HEK293 (cell line): ENCODE data around the gene ZNF438.

Source experiments
- CTCF ChIA-PET: fragments of 350-600 bp; formaldehyde crosslinking; extraction: SDS; loops from one replicate; lab custom pipeline; 2021; ENCODE audit warnings: antibody characterized with exemption; lab: Yijun Ruan, JAX
- POLR2A ChIA-PET: fragments of 300-600 bp; formaldehyde crosslinking; extraction: SDS; loops from one replicate; lab custom pipeline; 2020; ENCODE audit warnings: antibody characterized with exemption, inconsistent platforms; lab: Yijun Ruan, JAX
- H3K27ac ChIP-seq: fragments of 200-500 bp; sonication (Bioruptor generic); 2 replicates; pipeline ENCODE4 v1.5.1; 2014; ENCODE audit warnings: low read depth, low read length, control low read depth, inconsistent platforms; ENCODE audit errors: extremely low read depth
- H3K36me3 ChIP-seq, 2 experiments: fragments of 200-500 bp in 1 of 2; sonication (Bioruptor generic) in 1 of 2; 1 replicate in 1 of 2; 2 replicates in 1 of 2; pipeline ENCODE4 v1.5.1; 2014 to 2017; ENCODE audit warnings: inconsistent platforms in 2 of 2, low read length in 2 of 2; ENCODE audit not compliant: control insufficient read depth in 2 of 2, insufficient read depth in 1 of 2
- H3K4me1 ChIP-seq: fragments of 200-500 bp; sonication (Bioruptor generic); 2 replicates; pipeline ENCODE4 v1.5.1; 2014; ENCODE audit warnings: mild to moderate bottlenecking, low read length, inconsistent platforms; ENCODE audit not compliant: control insufficient read depth, insufficient read depth
- H3K4me3 ChIP-seq: 2 replicates; pipeline ENCODE4 v1.5.1; 2011; ENCODE audit warnings: low read depth, mild to moderate bottlenecking, control low read depth, low read length, moderate library complexity
- H3K9me3 ChIP-seq: fragments of 200-500 bp; sonication (Bioruptor generic); 2 replicates; pipeline ENCODE4 v1.5.1; 2014; ENCODE audit warnings: low read depth, low read length, inconsistent platforms; ENCODE audit not compliant: control insufficient read depth, insufficient read depth
- ATF2 ChIP-seq: fragments of 450-650 bp; formaldehyde crosslinking; IDR thresholded peaks from 2 replicates; pipeline ENCODE4 v1.5.1; 2016; ENCODE audit warnings: missing biosample characterization, missing genetic modification characterization, low read depth
- GLIS2 ChIP-seq: fragments of 450-650 bp; formaldehyde crosslinking; IDR thresholded peaks from 2 replicates; pipeline ENCODE4 v1.5.1; 2016; ENCODE audit warnings: missing biosample characterization, missing genetic modification characterization
- KLF16 ChIP-seq: fragments of 450-650 bp; formaldehyde crosslinking; IDR thresholded peaks from 2 replicates; pipeline ENCODE4 v1.5.1; 2017; ENCODE audit warnings: missing biosample characterization, missing genetic modification characterization
- PBX3 ChIP-seq: sonication (generic); formaldehyde crosslinking; IDR thresholded peaks from 2 replicates; pipeline ENCODE4 v1.8.1; 2022; ENCODE audit warnings: mild to moderate bottlenecking, moderate library complexity, missing genetic modification reagents
- PRDM10 ChIP-seq: fragments of 450-650 bp; formaldehyde crosslinking; IDR thresholded peaks from 2 replicates; pipeline ENCODE4 v1.5.1; 2016; ENCODE audit warnings: missing biosample characterization, missing genetic modification characterization
- REST ChIP-seq: fragments of 450-650 bp; formaldehyde crosslinking; IDR thresholded peaks from 2 replicates; pipeline ENCODE4 v1.5.1; 2016; ENCODE audit warnings: missing biosample characterization, missing genetic modification characterization
- TRIM28 ChIP-seq: IDR thresholded peaks from 2 replicates; pipeline ENCODE4 v1.6.1; 2011; ENCODE audit warnings: low read length, control low read depth, borderline replicate concordance
- ZBTB17 ChIP-seq: fragments of 450-650 bp; formaldehyde crosslinking; IDR thresholded peaks from 2 replicates; pipeline ENCODE4 v1.5.1; 2016; ENCODE audit warnings: missing biosample characterization, missing genetic modification characterization
- ZBTB7A ChIP-seq: fragments of 450-650 bp; formaldehyde crosslinking; IDR thresholded peaks from 2 replicates; pipeline ENCODE4 v1.5.1; 2016; ENCODE audit warnings: low read depth, missing biosample characterization, missing genetic modification characterization
- ZFP41 ChIP-seq: fragments of 450-650 bp; formaldehyde crosslinking; IDR thresholded peaks from 2 replicates; pipeline ENCODE4 v1.5.1; 2016; ENCODE audit warnings: missing biosample characterization, missing genetic modification characterization, borderline replicate concordance
- ZNF138 ChIP-seq: fragments of 450-650 bp; formaldehyde crosslinking; IDR thresholded peaks from 2 replicates; pipeline ENCODE4 v1.5.1; 2016; ENCODE audit warnings: missing biosample characterization, missing genetic modification characterization, borderline replicate concordance
- ZNF140 ChIP-seq: fragments of 450-650 bp; formaldehyde crosslinking; IDR thresholded peaks from 2 replicates; pipeline ENCODE4 v1.5.1; 2016; ENCODE audit warnings: missing biosample characterization, missing genetic modification characterization
- ZNF169 ChIP-seq: fragments of 450-650 bp; formaldehyde crosslinking; IDR thresholded peaks from 2 replicates; pipeline ENCODE4 v1.5.1; 2016; ENCODE audit warnings: missing biosample characterization, missing genetic modification characterization
- ZNF174 ChIP-seq: fragments of 450-650 bp; formaldehyde crosslinking; IDR thresholded peaks from 2 replicates; pipeline ENCODE4 v1.5.0; 2017; ENCODE audit warnings: missing biosample characterization, mild to moderate bottlenecking, missing genetic modification characterization
- ZNF354C ChIP-seq: fragments of 450-650 bp; formaldehyde crosslinking; IDR thresholded peaks from 2 replicates; pipeline ENCODE4 v1.5.1; 2016; ENCODE audit warnings: missing biosample characterization, missing genetic modification characterization, low read depth, borderline replicate concordance
- ZNF404 ChIP-seq: fragments of 450-650 bp; formaldehyde crosslinking; IDR thresholded peaks from 2 replicates; pipeline ENCODE4 v1.5.1; 2017; ENCODE audit warnings: missing biosample characterization, missing genetic modification characterization
- ZNF423 ChIP-seq: fragments of 450-650 bp; formaldehyde crosslinking; IDR thresholded peaks from 2 replicates; pipeline ENCODE4 v1.5.1; 2016; ENCODE audit warnings: missing biosample characterization, missing genetic modification characterization
- ZNF558 ChIP-seq: fragments of 450-650 bp; formaldehyde crosslinking; IDR thresholded peaks from 2 replicates; pipeline ENCODE4 v1.5.1; 2016; ENCODE audit warnings: missing biosample characterization, missing genetic modification characterization
- ZNF610 ChIP-seq: fragments of 450-650 bp; formaldehyde crosslinking; IDR thresholded peaks from 2 replicates; pipeline ENCODE4 v1.5.1; 2016; ENCODE audit warnings: missing biosample characterization, missing genetic modification characterization, borderline replicate concordance
- ZNF704 ChIP-seq: fragments of 450-650 bp; formaldehyde crosslinking; IDR thresholded peaks from 2 replicates; pipeline ENCODE4 v1.5.1; 2016; ENCODE audit warnings: missing biosample characterization, missing genetic modification characterization
- ZNF768 ChIP-seq: fragments of 450-650 bp; formaldehyde crosslinking; IDR thresholded peaks from 2 replicates; pipeline ENCODE4 v1.5.1; 2018; ENCODE audit warnings: missing biosample characterization, mild to moderate bottlenecking, missing genetic modification characterization

The ZNF438 gene

GRCh38 chr10:30816820-30817171 lies 214.9 kb downstream of the ZNF438 start (continued):
- TF ChIP-seq ZNF423 (tag by site-specific recombination) = no peak
- TF ChIP-seq PBX3 (CRISPR knock-in tag) = no peak
- no peak for TF ChIP-seq KLF16 (tag by site-specific recombination)
- no peak for TF ChIP-seq ZFP41 (tag by site-specific recombination)
- no peak for TF ChIP-seq PRDM10 (tag by site-specific recombination)
- no peak for TF ChIP-seq ZNF704 (tag by site-specific recombination)
- TF ChIP-seq TRIM28 = no peak
- TF ChIP-seq ZNF404 (tag by site-specific recombination) = no peak
- TF ChIP-seq, all 188 proteins: peak for 0

GRCh38 chr10:30816159-30816819 lies 215.4 kb downstream of the ZNF438 start:
- ChIA-PET POLR2A (no interaction called here), CTCF (no interaction called here)
- Histone ChIP-seq H3K27ac (no peak overlapping the region), H3K4me1 (peaks cover 2% of the 10 kb centered on the region; the same call in 1 of the 2 replicates), H3K9me3 (no peaks in the 10 kb centered on the region), H3K4me3 (no peak overlapping the region), H3K36me3 (no peaks in the 10 kb centered on the region)
- TF ChIP-seq ATF2 = no peak
- no peak for TF ChIP-seq ZNF174 (tag by site-specific recombination)
- no peak for TF ChIP-seq ZNF138 (tag by site-specific recombination)
- TF ChIP-seq ZNF610 = no peak
- TF ChIP-seq ZBTB7A (tag by site-specific recombination) = no peak
- TF ChIP-seq ZNF140 (tag by site-specific recombination) = no peak
- no peak for TF ChIP-seq GLIS2 (tag by site-specific recombination)
- no peak for TF ChIP-seq ZNF169 (tag by site-specific recombination)
- TF ChIP-seq REST (tag by site-specific recombination) = no peak
- no peak for TF ChIP-seq ZNF558 (tag by site-specific recombination)
- no peak for TF ChIP-seq ZNF354C
- no peak for TF ChIP-seq ZNF768 (tag by site-specific recombination)
- no peak for TF ChIP-seq ZBTB17 (tag by site-specific recombination)
